ENCODE measurements around the gene NELFA.

The NELFA gene

DNA sequence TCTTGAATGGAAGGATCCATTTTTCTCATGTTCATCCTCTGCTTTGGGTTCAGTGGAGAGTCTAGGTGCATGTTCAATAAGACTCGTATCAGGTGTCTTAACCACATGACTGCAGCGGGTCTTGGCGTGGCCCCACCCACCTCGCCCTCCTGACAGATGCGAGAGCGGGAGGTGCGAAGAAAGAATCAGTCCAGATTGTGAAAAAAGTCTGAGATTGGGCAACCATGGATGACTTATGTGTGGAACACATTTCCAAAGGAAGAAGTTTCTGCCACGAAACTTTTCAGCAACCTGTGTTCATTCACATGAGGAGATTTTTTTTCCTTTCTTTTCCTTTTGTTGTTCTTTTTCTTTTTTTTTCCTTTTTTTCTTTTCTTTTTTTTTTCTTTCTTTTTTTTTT, 70.7 kb downstream of the NELFA start:
- ATAC-seq (ENCODE audit: low read depth) (no peak), DNase-seq (ENCODE audit: low spot score) (no peak)
- H3K36me3 ChIP-seq (ENCODE audit: low read depth), result peaks cover 78% of the 10 kb centered on the region
- no peaks in the 10 kb centered on the region for H3K9me3 ChIP-seq (ENCODE audit: severe bottlenecking)
- TF ChIP-seq, protein P1, sequence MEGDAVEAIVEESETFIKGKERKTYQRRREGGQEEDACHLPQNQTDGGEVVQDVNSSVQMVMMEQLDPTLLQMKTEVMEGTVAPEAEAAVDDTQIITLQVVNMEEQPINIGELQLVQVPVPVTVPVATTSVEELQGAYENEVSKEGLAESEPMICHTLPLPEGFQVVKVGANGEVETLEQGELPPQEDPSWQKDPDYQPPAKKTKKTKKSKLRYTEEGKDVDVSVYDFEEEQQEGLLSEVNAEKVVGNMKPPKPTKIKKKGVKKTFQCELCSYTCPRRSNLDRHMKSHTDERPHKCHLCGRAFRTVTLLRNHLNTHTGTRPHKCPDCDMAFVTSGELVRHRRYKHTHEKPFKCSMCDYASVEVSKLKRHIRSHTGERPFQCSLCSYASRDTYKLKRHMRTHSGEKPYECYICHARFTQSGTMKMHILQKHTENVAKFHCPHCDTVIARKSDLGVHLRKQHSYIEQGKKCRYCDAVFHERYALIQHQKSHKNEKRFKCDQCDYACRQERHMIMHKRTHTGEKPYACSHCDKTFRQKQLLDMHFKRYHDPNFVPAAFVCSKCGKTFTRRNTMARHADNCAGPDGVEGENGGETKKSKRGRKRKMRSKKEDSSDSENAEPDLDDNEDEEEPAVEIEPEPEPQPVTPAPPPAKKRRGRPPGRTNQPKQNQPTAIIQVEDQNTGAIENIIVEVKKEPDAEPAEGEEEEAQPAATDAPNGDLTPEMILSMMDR (IDR thresholded peaks at IDR 0.05; ENCODE audit: poor library complexity, severe bottlenecking), result no peak
- H3K27me3 ChIP-seq (ENCODE audit: insufficient read depth, poor library complexity, severe bottlenecking), result no peaks in the 10 kb centered on the region
- H3K4me3 ChIP-seq (ENCODE audit: severe bottlenecking), result no peak overlapping the region
- peak overlapping the region; percentile 50 for H3K27ac ChIP-seq (ENCODE audit: poor library complexity, severe bottlenecking)
- peaks cover 22% of the 10 kb centered on the region for H3K4me1 ChIP-seq (ENCODE audit: insufficient read depth, poor library complexity, severe bottlenecking)

DNA sequence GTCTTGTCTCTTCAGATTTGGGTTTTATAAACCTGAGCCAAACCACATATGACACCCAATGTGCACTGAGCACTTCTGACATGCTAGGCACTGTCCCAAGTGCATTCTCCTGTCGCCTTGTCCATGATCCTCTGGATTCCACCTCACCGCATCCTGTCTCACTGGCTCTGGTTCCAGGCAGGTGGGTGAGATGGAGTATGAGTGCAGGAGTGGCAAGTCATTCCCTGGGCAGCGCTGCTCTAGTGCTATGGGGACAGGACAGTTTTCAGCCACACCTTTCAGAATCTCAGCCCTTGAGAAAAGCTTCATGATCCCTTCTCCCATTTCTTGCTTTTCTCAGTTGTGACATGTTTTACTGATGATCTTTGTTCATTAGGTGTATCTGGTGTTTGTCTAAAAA, 71.2 kb downstream of the NELFA start:
- Histone ChIP-seq H3K36me3 (ENCODE audit: low read depth) (peaks cover 77% of the 10 kb centered on the region), H3K27me3 (ENCODE audit: insufficient read depth, poor library complexity, severe bottlenecking) (no peaks in the 10 kb centered on the region), H3K4me3 (ENCODE audit: severe bottlenecking) (no peak overlapping the region), H3K4me1 (ENCODE audit: insufficient read depth, poor library complexity, severe bottlenecking) (peaks cover 22% of the 10 kb centered on the region), H3K9me3 (ENCODE audit: severe bottlenecking) (no peaks in the 10 kb centered on the region), H3K27ac (ENCODE audit: poor library complexity, severe bottlenecking) (no peak overlapping the region)
- TF ChIP-seq, protein P1 (IDR thresholded peaks at IDR 0.05; ENCODE audit: poor library complexity, severe bottlenecking), result no peak
- no peak for ATAC-seq (ENCODE audit: low read depth)
- no peak for DNase-seq (ENCODE audit: low spot score)

DNA sequence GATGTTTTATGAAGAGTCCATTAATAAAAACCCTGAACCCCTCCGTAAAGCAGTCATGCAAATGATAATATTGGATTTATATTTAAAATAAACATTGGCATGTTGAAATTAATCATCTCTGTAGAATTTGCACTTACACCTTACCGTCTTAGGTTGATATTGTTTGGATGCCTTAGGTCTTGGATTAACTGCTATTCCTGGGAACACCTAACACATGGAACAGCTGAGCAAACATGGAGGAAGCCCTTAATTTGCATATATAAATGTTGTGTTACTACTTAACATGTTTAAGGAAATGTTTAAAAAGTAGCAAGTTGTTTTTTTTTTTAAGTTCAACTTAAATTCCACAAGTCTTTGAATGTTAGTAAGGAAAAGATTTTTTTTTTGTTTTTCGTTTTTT, 75.1 kb downstream of the NELFA start:
- DNase-seq (ENCODE audit: low spot score) (no peak), ATAC-seq (ENCODE audit: low read depth) (no peak)
- Histone ChIP-seq H3K27me3 (ENCODE audit: insufficient read depth, poor library complexity, severe bottlenecking) (no peaks in the 10 kb centered on the region), H3K9me3 (ENCODE audit: severe bottlenecking) (no peaks in the 10 kb centered on the region), H3K4me1 (ENCODE audit: insufficient read depth, poor library complexity, severe bottlenecking) (peaks cover under 1% of the 10 kb centered on the region), H3K27ac (ENCODE audit: poor library complexity, severe bottlenecking) (no peak overlapping the region), H3K4me3 (ENCODE audit: severe bottlenecking) (no peak overlapping the region), H3K36me3 (ENCODE audit: low read depth) (peaks cover 76% of the 10 kb centered on the region)
- TF ChIP-seq, protein P1 (IDR thresholded peaks at IDR 0.05; ENCODE audit: poor library complexity, severe bottlenecking), result no peak

DNA sequence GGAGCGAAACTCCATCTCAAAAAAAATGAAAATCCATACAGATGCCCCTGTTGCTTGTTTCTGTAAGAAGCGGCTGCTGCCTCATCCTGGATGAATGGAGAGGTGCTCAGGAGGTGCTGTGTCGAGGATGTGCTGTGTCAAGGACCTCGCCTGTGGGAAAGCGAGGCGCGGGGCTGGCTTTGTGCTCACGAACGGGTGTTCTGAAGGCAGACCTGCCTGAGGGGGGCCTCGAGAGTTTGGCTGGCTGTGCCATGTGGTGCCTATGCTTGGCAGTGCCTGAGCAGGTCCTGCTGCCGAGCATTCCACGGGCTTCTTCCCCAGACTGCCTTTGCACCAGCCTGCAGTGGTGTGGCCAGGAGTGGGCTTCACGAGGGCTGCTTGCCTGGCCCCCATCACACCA, 76.0 kb downstream of the NELFA start:
- ATAC-seq (ENCODE audit: low read depth), result no peak
- DNase-seq (ENCODE audit: low spot score), result no peak
- no peaks in the 10 kb centered on the region for H3K4me1 ChIP-seq (ENCODE audit: insufficient read depth, poor library complexity, severe bottlenecking)
- H3K27ac ChIP-seq (ENCODE audit: poor library complexity, severe bottlenecking), result no peak overlapping the region
- peaks cover 81% of the 10 kb centered on the region for H3K36me3 ChIP-seq (ENCODE audit: low read depth)
- H3K27me3 ChIP-seq (ENCODE audit: insufficient read depth, poor library complexity, severe bottlenecking), result no peaks in the 10 kb centered on the region
- no peaks in the 10 kb centered on the region for H3K9me3 ChIP-seq (ENCODE audit: severe bottlenecking)
- no peak overlapping the region for H3K4me3 ChIP-seq (ENCODE audit: severe bottlenecking)
- TF ChIP-seq, protein P1 (IDR thresholded peaks at IDR 0.05; ENCODE audit: poor library complexity, severe bottlenecking), result no peak
